ENCODE data around the gene MEST. TPM values are rescaled to one million over a fixed set of nuclear protein-coding genes. Genes with fewer than 3 reads are reported as not detected.

The MEST gene
- total and polyA plus RNA-seq, 2 of the 13 experiments (the other 11 are each of a cell fraction or from before 2014, with no cell fraction given): 49.5 to 54.6 TPM

DNA sequence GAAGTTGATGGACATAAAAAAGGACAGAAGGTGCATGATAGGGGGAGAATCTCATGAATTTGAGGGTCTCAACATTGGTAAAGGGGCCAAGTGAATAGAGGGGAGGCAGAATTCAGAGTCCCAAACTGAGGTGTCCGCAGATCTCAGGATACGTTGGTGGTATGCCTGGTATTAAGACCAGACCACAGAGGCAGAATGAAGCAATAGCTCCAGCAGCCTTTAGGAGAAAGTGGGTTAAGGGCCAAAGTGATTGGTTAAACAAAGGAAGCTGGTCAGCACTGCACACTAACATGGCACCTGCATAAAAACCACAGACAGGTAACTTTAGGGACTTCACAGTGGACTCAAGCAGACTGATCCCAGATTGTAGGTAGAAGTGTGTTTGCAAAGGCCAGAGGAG lies 37.5 kb downstream of the MEST start:
- Histone ChIP-seq H3K4me2 (ENCODE audit: low read depth, low read length) (no peak overlapping the region), H3K27ac (ENCODE audit: extremely low read length, insufficient read depth, low read length) (no peak overlapping the region), H2AFZ (ENCODE audit: low read length) (no peak overlapping the region), H3K27me3 (ENCODE audit: control insufficient read depth in 1 of 2, insufficient read depth in 2 of 2, low read length in 2 of 2) (no peaks in the 10 kb centered on the region), H3K4me1 (ENCODE audit: insufficient read depth, low read length) (no peaks in the 10 kb centered on the region), H3K79me2 (ENCODE audit: insufficient read depth, low read length) (no peaks in the 10 kb centered on the region), H3K9ac (ENCODE audit: insufficient read depth, low read depth, low read length) (no peak overlapping the region), H3K4me3 (replicated peaks in 1 of 3; ENCODE audit: insufficient read depth in 1 of 3, low read depth in 2 of 3, low read length in 3 of 3) (no peak overlapping the region), H3K36me3 (replicated peaks in 1 of 2; ENCODE audit: control insufficient read depth in 1 of 2, insufficient read depth in 2 of 2, low read length in 2 of 2) (no peaks in the 10 kb centered on the region; a peak in 1 of 5 replicates), H3K9me3 (ENCODE audit: low read length) (no peaks in the 10 kb centered on the region), H4K20me1 (ENCODE audit: insufficient read depth, low read length) (no peaks in the 10 kb centered on the region)
- TF ChIP-seq PHF5A (CRISPR knock-in tag; IDR thresholded peaks at IDR 0.05; ENCODE audit: low read depth, unreplicated experiment): no peak
- TF ChIP-seq TGIF2 (CRISPR knock-in tag; IDR thresholded peaks at IDR 0.05): no peak
- TF ChIP-seq, protein P1, sequence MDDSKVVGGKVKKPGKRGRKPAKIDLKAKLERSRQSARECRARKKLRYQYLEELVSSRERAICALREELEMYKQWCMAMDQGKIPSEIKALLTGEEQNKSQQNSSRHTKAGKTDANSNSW (CRISPR knock-in tag; IDR thresholded peaks at IDR 0.05; ENCODE audit: borderline replicate concordance): no peak
- TF ChIP-seq NFE2L1 (CRISPR knock-in tag; IDR thresholded peaks at IDR 0.05; ENCODE audit: borderline replicate concordance): no peak
- TF ChIP-seq DNMT1 (CRISPR knock-in tag; IDR thresholded peaks at IDR 0.05): no peak
- no peak for TF ChIP-seq ZNF160 (CRISPR knock-in tag; IDR thresholded peaks at IDR 0.05)
- TF ChIP-seq, protein P2, sequence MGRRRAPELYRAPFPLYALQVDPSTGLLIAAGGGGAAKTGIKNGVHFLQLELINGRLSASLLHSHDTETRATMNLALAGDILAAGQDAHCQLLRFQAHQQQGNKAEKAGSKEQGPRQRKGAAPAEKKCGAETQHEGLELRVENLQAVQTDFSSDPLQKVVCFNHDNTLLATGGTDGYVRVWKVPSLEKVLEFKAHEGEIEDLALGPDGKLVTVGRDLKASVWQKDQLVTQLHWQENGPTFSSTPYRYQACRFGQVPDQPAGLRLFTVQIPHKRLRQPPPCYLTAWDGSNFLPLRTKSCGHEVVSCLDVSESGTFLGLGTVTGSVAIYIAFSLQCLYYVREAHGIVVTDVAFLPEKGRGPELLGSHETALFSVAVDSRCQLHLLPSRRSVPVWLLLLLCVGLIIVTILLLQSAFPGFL (CRISPR knock-in tag; IDR thresholded peaks at IDR 0.05): no peak
- TF ChIP-seq, protein P3, sequence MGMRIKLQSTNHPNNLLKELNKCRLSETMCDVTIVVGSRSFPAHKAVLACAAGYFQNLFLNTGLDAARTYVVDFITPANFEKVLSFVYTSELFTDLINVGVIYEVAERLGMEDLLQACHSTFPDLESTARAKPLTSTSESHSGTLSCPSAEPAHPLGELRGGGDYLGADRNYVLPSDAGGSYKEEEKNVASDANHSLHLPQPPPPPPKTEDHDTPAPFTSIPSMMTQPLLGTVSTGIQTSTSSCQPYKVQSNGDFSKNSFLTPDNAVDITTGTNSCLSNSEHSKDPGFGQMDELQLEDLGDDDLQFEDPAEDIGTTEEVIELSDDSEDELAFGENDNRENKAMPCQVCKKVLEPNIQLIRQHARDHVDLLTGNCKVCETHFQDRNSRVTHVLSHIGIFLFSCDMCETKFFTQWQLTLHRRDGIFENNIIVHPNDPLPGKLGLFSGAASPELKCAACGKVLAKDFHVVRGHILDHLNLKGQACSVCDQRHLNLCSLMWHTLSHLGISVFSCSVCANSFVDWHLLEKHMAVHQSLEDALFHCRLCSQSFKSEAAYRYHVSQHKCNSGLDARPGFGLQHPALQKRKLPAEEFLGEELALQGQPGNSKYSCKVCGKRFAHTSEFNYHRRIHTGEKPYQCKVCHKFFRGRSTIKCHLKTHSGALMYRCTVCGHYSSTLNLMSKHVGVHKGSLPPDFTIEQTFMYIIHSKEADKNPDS (CRISPR knock-in tag; IDR thresholded peaks at IDR 0.05): no peak
- TF ChIP-seq ZNF788 (CRISPR knock-in tag; IDR thresholded peaks at IDR 0.05; ENCODE audit: borderline replicate concordance): no peak
- TF ChIP-seq, protein P4, sequence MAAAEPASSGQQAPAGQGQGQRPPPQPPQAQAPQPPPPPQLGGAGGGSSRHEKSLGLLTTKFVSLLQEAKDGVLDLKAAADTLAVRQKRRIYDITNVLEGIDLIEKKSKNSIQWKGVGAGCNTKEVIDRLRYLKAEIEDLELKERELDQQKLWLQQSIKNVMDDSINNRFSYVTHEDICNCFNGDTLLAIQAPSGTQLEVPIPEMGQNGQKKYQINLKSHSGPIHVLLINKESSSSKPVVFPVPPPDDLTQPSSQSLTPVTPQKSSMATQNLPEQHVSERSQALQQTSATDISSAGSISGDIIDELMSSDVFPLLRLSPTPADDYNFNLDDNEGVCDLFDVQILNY (CRISPR knock-in tag; conservative IDR thresholded peaks at IDR 0.05): no peak
- no peak for TF ChIP-seq TEAD2 (CRISPR knock-in tag; IDR thresholded peaks at IDR 0.05)
- no peak for TF ChIP-seq ASH2L (IDR thresholded peaks at IDR 0.05; ENCODE audit: insufficient read length, low read depth, low read length)
- ATAC-seq: no peak
- CTCF ChIA-PET (ENCODE audit: low intra/inter-chr PET ratio, low total read pairs): no interaction called here
- BruUV-seq (replicated peaks): no TSS peak
- intact Hi-C loops (cut with micrococcal nuclease; ENCODE audit: unreplicated experiment) (no loop called here), in situ Hi-C loops (cut with HindIII; ENCODE audit: extremely low pct_ligation_motif_present, low pct_unique_long_range_greater_than_20kb) (no loop called here)
- POLR2A ChIA-PET: no interaction called here
- FAIRE-seq: no peak
- WGBS (ENCODE audit: low lambda C conversion rate): 97% methylated on average over 2 of the region's 2 CpGs
- no peak for DNase-seq (ENCODE audit: low spot score)
